Omental fat pad (tissue), 4 donors: ENCODE measurements around the gene CEP126. TPM values are rescaled to one million over a fixed set of nuclear protein-coding genes. Genes with fewer than 3 reads are reported as not detected.

Experiments
- ATAC-seq: fragments of 150-250 bp; one replicate; pipeline ENCODE4 v1.9.1; 2016; ENCODE audit warnings: mild to moderate bottlenecking, moderate library complexity; ENCODE audit not compliant: low FRiP score
- DNase-seq: peaks from one replicate; pipeline ENCODE4 v3.0.0-alpha.2; 2019; ENCODE audit warnings: low spot score
- CTCF ChIP-seq, 3 donors: fragments of 450-650 bp; IDR thresholded peaks; one replicate each; pipeline ENCODE4 v1.5.1; 2016 to 2017; ENCODE audit warnings: antibody characterized with exemption in 3 of 3, mild to moderate bottlenecking in 3 of 3, moderate library complexity in 2 of 3
- total RNA-seq, 4 donors: library from RNA; depleted of rRNA; stranded (reverse); fragments of >200 nt; gene quantifications; one replicate each; pipeline ENCODE4 v1.1.0, GENCODE V29; 2016

The CEP126 gene
- total RNA-seq, 4 donors from 2014 or later, result 2.0 to 9.5 (median 7.0) TPM

- DNase-seq (no peak), ATAC-seq (no peak)
- TF ChIP-seq CTCF (IDR thresholded peaks at IDR 0.05), result no peak
Measured at GRCh38 chr11:101880222-101880621, 34.6 kb upstream of the CEP126 start.

GRCh38 chr11:101881586-101881985, 33.2 kb upstream of the CEP126 start:
- no peak for TF ChIP-seq CTCF (IDR thresholded peaks at IDR 0.05)
- ATAC-seq, result no peak
- no peak for DNase-seq

GRCh38 chr11:101885631-101886030, 29.2 kb upstream of the CEP126 start:
- DNase-seq (no peak), ATAC-seq (no peak)
- TF ChIP-seq CTCF (IDR thresholded peaks at IDR 0.05), result no peak

- no peak for ATAC-seq
- no peak for DNase-seq
- no peak for TF ChIP-seq CTCF (IDR thresholded peaks at IDR 0.05)
Measured at GRCh38 chr11:101889767-101890166, 25.0 kb upstream of the CEP126 start.

DNA sequence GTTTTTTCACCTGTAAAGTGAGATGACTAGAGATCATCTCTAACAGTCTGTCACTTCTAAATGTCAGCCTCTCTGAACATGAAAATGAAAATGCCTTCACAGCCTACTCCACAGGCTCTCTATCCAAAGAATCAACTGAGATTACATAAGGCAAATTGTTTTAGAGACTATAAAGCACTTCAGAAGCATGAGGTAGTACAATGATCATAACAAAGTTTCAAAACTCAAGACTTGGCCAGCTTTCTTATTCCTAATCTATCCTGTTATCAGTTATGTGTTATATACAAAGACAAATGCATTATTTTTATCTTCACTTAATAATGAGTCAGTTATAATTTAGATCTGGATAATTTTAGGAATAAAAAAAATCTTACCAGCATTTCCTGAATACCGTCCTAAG, 20.3 kb upstream of the CEP126 start:
- DNase-seq (no peak), ATAC-seq (no peak)
- no peak for TF ChIP-seq CTCF (IDR thresholded peaks at IDR 0.05)

DNA sequence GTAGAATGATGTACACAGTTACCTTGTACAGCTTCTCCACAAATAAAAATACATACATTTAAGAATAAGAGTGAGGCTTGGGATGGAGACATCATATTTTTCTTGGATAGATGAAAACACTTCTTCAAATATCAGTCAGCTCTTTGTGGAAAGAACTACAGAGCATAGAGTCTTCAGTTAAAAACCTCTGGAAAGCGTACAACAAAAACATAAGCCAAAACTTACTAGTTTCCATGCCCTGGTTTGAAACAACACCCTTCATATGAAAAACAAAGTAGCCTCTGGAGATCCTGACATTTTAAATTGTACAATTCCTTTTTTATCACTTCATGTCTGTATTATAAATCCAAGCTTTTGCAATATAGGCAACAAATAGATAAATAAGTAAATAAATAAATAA, 7.0 kb upstream of the CEP126 start:
- ATAC-seq, result no peak
- no peak for TF ChIP-seq CTCF (IDR thresholded peaks at IDR 0.05)
- DNase-seq, result no peak

- no peak for ATAC-seq
- TF ChIP-seq CTCF (IDR thresholded peaks at IDR 0.05), result no peak
- no peak for DNase-seq
Measured at GRCh38 chr11:101909087-101909486, 5.7 kb upstream of the CEP126 start.
